Posterior vena cava (tissue), 2 donors: ENCODE results near the gene QRICH1. TPM values are rescaled to one million over a fixed set of nuclear protein-coding genes. Genes with fewer than 3 reads are reported as not detected.
A peak's percentile ranks its signal among the peaks of the same experiment; 100 is the strongest.

Experiments
- DNase-seq: peaks from one replicate; pipeline ENCODE4 v3.0.0-alpha.2; 2020; ENCODE audit warnings: low spot score
- intact Hi-C, 2 donors: fragments of 100-400 bp; cut with DNase I; formaldehyde crosslinking; loops; one replicate each; pipeline versions ENCODE4 v1.14.1 to v1.14.2; 2022 to 2023
- total RNA-seq, 2 donors: library from RNA; stranded (reverse); fragmentation: NEBNext Ultra II Directional; extraction: Animal tissue kit (Norgen Biotek cat#: 25700); gene quantifications; one replicate each; pipeline ENCODE4 v1.2.1, GENCODE V29; 2021
- donor health status: DM: yes; HTN: yes; CAD: no.
- donor health status: DM: yes; HTN: yes; CAD: no.

The QRICH1 gene
- total RNA-seq, 2 donors from 2014 or later, result 73.4 to 93.2 TPM

GRCh38 chr3:49022688-49023171 is 71.1 kb downstream of the QRICH1 start:
- intact Hi-C loops, result loop anchor here in 1 of 2 donors (5.0 kb wide), 1 partner anchor 70 kb away; the partner anchor contains the start of gene QRICH1
- no peak for DNase-seq

- DNase-seq, result peak; percentile 98
- intact Hi-C loops, result loop anchor here in 1 of 2 donors (5.0 kb wide), 1 partner anchor 70 kb away; the partner anchor contains the start of gene QRICH1
Measured at GRCh38 chr3:49021813-49022687, 71.8 kb downstream of the QRICH1 start, which contains the start of gene NDUFAF3. TSS of gene NDUFAF3 (plus strand) at chr3:49022121. CDS start at chr3:49022145, 24 bp downstream.

DNA sequence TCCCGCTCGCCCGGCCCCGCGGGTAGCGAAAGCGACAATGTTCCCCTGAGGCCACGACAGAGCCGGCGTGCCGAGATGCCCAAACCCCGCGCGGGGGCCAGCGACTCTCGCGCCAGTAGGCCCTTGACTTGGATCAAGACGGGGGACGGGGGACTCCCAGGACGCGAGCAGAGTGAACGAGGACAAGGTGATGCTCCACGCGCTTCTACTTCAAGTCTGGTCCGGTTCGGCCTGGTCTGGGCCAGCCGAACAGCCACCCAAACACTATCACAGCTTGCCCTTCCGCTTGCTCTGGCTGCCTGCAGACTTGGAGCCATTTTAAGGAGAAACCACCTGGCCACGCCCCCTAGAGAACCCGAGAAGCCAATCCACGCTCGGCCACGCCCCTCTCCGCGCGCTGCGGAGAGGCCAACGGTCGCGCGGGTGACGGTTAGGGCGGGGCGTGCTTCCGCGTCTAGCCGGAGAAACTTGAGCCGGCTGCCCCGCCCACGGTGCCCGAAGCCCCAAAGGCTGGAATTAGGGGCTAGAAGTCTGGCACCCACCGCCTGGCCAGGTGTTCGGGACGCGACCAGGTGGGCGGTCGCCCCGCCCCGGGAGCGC is 72.6 kb downstream of the QRICH1 start:
- intact Hi-C loops, result loop anchor here in 1 of 2 donors (5.0 kb wide), 1 partner anchor 71 kb away; the partner anchor contains the start of gene QRICH1
- peak; percentile 100 for DNase-seq

DNA sequence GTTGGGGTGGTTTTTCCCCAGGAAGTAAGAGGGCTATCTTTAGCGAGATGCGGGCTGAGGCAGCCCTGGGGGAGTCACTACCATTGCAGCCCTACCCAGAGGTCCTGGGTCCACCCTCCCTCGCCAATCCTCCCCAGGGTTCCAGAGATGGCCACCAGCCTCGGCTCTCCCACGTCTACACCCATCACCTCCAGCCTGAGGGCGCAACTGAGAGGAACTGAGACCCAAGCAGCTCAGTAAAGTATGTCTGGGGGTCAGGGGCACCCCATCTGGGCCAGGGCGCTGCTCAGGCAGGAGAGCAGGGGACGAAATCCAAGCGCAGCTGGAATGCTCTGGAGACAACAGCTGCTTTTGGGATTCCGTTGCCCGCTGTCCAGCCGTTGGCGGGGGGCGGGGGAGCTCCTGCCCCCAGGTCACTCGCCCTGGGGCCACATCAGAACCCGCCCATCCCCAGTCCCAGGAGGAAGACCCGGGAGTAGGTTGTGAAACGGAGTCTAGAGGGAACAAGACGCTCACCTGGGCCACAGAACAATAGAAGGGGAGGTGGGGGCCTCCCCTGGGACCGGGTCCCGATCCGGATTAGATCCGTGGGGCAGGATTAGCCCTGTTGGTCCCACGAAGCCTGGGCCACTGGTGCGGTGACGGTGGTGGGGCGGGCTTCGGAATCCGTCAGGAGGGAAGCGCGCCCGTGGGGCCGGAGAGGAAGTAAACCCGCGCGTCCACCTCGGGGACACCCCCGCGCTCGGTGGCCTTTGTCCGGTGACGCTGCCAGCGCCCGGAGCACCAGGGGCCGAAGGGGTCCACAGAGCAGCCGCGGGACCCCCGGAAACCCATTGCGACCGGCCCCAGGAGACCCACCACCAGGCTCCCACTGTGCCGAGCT is 73.3 kb downstream of the QRICH1 start:
- peak; percentile 92 for DNase-seq
- intact Hi-C loops, result loop anchor here in 1 of 2 donors (5.0 kb wide), 1 partner anchor 72 kb away; the partner anchor contains the start of gene QRICH1

DNA sequence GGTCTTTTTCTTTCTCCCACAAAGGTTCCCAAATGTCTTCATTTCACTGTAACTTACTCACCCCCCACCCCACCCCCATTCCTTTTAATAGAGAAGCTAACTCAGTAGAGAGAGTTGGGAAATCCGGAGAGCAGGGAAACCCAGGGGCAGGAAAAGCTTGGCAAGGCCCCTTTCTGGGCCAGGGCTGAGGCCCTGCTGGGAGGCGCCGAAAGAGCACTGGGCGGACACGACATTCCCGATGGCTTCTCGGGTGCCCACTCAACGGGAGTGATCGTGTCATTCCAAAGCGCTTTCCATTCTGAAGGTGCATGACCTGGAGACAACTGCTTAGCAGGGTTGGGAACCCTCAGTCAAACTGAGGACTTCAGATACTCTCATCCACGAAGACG is 73.9 kb downstream of the QRICH1 start:
- intact Hi-C loops, result loop anchor here in 1 of 2 donors (5.0 kb wide), 1 partner anchor 72 kb away; the partner anchor contains the start of gene QRICH1
- no peak for DNase-seq

- DNase-seq, result no peak
- intact Hi-C loops, result no loop called here
Measured at GRCh38 chr3:49018707-49019006, 75.2 kb downstream of the QRICH1 start.

GRCh38 chr3:49017971-49018706 is 75.7 kb downstream of the QRICH1 start, which contains the start of gene DALRD3:
TSS of gene DALRD3 (minus strand) at chr3:49018580. CDS start at chr3:49018564, 16 bp downstream.
- peak; percentile 88 for DNase-seq
- intact Hi-C loops, result no loop called here

DNA sequence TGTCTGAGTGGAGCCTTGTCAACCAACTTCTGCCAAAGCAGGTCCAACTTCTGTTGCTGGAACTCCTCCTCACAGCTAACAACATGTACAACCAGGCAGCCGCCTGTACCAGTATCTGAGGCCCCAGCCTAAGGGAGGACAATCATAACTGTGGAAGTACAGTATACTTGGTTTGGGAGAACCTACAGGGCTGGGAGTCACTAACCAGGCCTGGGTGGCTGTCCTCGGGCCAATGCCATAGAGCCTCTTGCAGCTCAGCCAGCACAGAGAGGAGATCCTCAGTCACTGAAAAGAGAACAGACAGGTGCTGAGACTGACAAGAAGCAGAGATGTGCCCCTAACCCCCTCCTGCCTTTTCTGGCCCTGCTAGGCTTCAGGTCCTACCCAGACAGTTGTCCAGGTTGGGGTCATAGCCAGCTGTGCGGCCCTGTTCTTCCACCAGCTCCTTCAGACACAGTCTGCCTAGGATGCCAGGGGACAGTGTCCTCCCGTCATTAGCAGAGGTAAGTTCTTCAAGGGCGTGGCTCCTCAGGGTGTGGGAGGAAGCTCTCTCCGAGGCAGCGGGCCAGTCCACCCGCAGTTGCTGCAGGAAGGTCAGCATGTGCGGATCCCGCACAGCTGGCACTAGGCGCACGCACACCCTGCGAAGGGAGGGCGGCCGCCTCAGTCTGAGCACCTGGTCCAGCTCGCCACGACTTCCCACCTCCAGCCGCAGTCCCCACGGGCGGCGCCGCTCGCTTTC is 76.5 kb downstream of the QRICH1 start:
- no peak for DNase-seq
- intact Hi-C loops, result no loop called here

GRCh38 chr3:49016414-49017228 is 77.2 kb downstream of the QRICH1 start:
- no peak for DNase-seq

DNA sequence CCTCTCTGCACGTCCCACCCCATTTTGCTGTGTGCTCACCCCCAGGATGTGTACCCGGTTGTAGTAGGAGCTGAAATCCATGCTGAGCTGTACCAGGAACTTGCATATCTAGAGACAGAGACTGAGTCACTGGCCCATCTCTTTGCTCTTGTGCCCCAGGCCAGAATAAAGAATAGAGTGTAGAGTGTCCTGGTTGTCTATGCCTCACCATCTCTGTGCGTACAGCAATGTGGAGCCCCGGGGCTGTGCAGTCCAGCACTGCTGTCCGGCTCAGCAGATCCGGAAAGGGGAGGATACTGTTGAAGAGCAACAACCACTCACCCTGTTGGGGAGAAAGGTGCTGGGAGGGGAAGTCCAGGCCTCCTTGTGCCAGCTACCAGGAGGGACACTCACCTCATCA is 78.1 kb downstream of the QRICH1 start:
- intact Hi-C loops, result no loop called here
- DNase-seq, result no peak

More at GRCh38 chr3:49016414-49017228, 77.2 kb downstream of the QRICH1 start:
- intact Hi-C loops, result no loop called here

DNA sequence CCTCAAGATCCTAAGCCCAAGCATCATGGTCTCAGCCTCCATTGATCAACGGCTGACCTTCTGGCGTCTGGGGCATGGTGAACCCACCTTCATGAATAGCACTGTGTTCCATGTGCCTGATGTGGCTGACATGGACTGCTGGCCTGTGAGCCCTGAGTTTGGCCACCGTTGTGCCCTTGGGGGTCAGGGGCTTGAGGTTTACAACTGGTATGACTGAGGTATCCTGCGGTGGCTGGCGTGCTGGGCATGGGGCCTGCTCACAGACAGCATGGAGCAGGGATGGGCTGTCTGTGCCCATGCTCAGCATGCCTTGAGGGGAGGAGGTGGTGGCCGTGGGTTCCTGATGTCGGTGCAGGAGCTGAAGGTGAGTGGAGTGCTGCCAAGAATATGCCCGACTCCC is 78.8 kb downstream of the QRICH1 start:
- DNase-seq, result no peak
- intact Hi-C loops, result no loop called here

GRCh38 chr3:49013738-49014660 is 79.9 kb downstream of the QRICH1 start:
- no peak for DNase-seq
- intact Hi-C loops, result no loop called here

DNA sequence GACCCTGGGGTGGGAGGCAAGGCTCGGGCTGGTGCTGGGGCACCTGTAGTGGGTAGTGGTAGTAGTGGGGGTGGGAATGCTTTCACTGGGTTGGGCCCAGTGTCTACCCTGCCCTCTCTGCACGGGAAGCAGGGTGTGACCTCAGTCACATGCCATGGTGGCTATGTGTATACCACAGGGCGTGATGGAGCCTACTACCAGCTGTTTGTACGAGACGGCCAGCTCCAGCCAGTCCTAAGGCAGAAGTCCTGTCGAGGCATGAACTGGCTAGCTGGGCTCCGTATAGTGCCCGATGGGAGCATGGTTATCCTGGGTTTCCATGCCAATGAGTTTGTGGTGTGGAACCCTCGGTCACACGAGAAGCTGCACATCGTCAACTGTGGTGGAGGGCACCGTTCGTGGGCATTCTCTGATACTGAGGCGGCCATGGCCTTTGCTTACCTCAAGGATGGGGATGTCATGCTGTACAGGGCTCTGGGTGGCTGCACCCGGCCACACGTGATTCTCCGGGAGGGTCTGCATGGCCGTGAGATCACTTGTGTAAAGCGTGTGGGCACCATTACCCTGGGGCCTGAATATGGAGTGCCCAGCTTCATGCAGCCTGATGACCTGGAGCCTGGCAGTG is 80.6 kb downstream of the QRICH1 start:
- intact Hi-C loops, result no loop called here
- DNase-seq, result no peak

GRCh38 chr3:49012441-49013017 is 81.3 kb downstream of the QRICH1 start:
- no peak for DNase-seq
- intact Hi-C loops, result no loop called here

GRCh38 chr3:49009396-49009795 is 84.5 kb downstream of the QRICH1 start:
- intact Hi-C loops, result no loop called here
- no peak for DNase-seq
